OCI-LY1 (cell line): ENCODE measurements around the gene C4orf51.

Experiments
- EZH2 ChIP-seq: fragments of 200-600 bp; sonication (generic), shearing (Covaris generic); IDR thresholded peaks from 2 replicates; pipeline ENCODE4 v1.8.0; 2017; ENCODE audit warnings: borderline replicate concordance, mixed run types, mild to moderate bottlenecking, antibody characterized with exemption, low read length, moderate library complexity, mixed read lengths
- TF ChIP-seq, protein P1 (sequence below): fragments of 200-600 bp; sonication (generic), shearing (Covaris generic); IDR thresholded peaks from 2 replicates; pipeline ENCODE4 v1.5.1; 2017; ENCODE audit warnings: mild to moderate bottlenecking, antibody characterized with exemption, low read length, moderate library complexity, mixed read lengths

DNA sequence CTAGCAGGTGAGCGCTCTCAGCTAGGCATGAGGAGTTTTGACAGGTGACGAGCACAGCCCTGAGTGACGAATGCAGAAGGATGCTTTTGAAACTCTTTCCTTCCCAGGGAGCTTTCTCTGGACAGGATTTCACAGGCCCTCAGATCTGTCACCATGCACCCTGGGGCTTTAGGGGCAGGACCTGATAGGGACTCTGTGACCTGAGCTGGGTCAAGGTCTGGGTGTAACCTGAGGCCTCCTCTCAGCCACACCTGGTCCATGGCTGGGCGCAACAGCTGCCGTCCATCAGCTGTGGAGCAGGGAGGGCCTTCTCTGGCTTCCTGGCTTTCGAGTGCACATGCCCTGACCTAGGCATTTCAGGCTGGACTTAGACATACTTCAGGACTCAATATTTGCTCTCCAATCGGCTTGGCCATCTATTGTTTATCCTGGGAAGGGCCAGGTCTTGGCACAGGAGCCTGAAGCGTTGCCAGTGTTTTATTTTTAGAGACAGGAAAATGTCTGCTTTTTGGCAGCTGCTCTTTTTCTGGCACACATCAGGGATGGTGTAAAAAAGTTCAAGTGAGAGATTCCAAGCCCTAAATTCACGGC is 56.4 kb downstream of the C4orf51 start:
- TF ChIP-seq, protein P1, sequence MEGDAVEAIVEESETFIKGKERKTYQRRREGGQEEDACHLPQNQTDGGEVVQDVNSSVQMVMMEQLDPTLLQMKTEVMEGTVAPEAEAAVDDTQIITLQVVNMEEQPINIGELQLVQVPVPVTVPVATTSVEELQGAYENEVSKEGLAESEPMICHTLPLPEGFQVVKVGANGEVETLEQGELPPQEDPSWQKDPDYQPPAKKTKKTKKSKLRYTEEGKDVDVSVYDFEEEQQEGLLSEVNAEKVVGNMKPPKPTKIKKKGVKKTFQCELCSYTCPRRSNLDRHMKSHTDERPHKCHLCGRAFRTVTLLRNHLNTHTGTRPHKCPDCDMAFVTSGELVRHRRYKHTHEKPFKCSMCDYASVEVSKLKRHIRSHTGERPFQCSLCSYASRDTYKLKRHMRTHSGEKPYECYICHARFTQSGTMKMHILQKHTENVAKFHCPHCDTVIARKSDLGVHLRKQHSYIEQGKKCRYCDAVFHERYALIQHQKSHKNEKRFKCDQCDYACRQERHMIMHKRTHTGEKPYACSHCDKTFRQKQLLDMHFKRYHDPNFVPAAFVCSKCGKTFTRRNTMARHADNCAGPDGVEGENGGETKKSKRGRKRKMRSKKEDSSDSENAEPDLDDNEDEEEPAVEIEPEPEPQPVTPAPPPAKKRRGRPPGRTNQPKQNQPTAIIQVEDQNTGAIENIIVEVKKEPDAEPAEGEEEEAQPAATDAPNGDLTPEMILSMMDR: no peak
- no peak for TF ChIP-seq EZH2
